Esophagus muscularis mucosa (tissue), 4 donors: Measurements from ENCODE around the gene BRD7. TPM values are rescaled to one million over a fixed set of nuclear protein-coding genes. Genes with fewer than 3 reads are reported as not detected.

Experiments used
- DNase-seq: peaks from one replicate; pipeline ENCODE4 v3.0.0-alpha.2; 2017; ENCODE audit errors: extremely low spot score
- H3K27ac ChIP-seq, 4 donors: fragments of 200-600 bp; sonication (generic); replicated peaks in 1 of 4; 1 replicate in 3 of 4; 2 replicates in 1 of 4; pipeline ENCODE4 v1.5.1; 2016 to 2019; ENCODE audit warnings: mild to moderate bottlenecking in 1 of 4
- H3K27me3 ChIP-seq, 4 donors: fragments of 200-600 bp; sonication (generic); one replicate each; pipeline versions ENCODE4 v1.5.1 to v1.6.0; 2016 to 2019
- H3K36me3 ChIP-seq, 4 donors: fragments of 200-600 bp; sonication (generic); one replicate each; pipeline ENCODE4 v1.5.1; 2016 to 2019
- H3K4me1 ChIP-seq, 4 donors: fragments of 200-600 bp; sonication (generic); one replicate each; pipeline ENCODE4 v1.5.1; 2016 to 2019
- H3K4me3 ChIP-seq, 4 donors: fragments of 200-600 bp; sonication (generic); 1 replicate in 2 of 4; 2 replicates in 2 of 4; pipeline ENCODE4 v1.5.1; 2016 to 2019; ENCODE audit warnings: mild to moderate bottlenecking in 4 of 4, moderate library complexity in 1 of 4
- H3K9me3 ChIP-seq, 4 donors: fragments of 200-600 bp; sonication (generic); 1 replicate in 3 of 4; 2 replicates in 1 of 4; pipeline ENCODE4 v1.5.1; 2016 to 2019
- EP300 ChIP-seq: sonication (generic); formaldehyde crosslinking; IDR thresholded peaks from one replicate; pipeline ENCODE4 v1.6.1; 2017; ENCODE audit warnings: antibody characterized with exemption
- POLR2A ChIP-seq: fragments of 450-650 bp; IDR thresholded peaks from one replicate; pipeline ENCODE4 v1.6.1; 2017; ENCODE audit warnings: antibody characterized with exemption, moderate library complexity, mild to moderate bottlenecking, low read depth
- POLR2AphosphoS5 ChIP-seq, 2 donors: sonication (generic); formaldehyde crosslinking; IDR thresholded peaks; one replicate each; pipeline ENCODE4 v1.6.1; 2017; ENCODE audit warnings: antibody characterized with exemption in 2 of 2
- WGBS: methylation state at CpG from one replicate; pipeline ENCODE4 v1.1.5; 2018; 5-methylcytosine and 5-hydroxymethylcytosine counted together
- intact Hi-C: fragments of 100-400 bp; cut with DNase I; formaldehyde crosslinking; loops from one replicate; pipeline ENCODE4 v1.15.1; 2023
- total RNA-seq, 4 donors: library from RNA; depleted of rRNA; stranded (reverse); fragments of >200 nt; gene quantifications; one replicate each; pipeline versions ENCODE4 v1.1.0 to v1.2.1, GENCODE V29; 2016
- TF ChIP-seq, protein P1 (sequence below), 3 experiments: fragments of 200-600 bp in 2 of 3; fragments of 450-650 bp in 1 of 3; sonication (generic) in 2 of 3; IDR thresholded peaks; one replicate each; pipeline ENCODE4 v1.5.1; 2017 to 2019; ENCODE audit warnings: antibody characterized with exemption in 3 of 3, mild to moderate bottlenecking in 2 of 3, moderate library complexity in 1 of 3

BRD7 gene
- total RNA-seq, 4 donors from 2014 or later, result 49.5 to 68.1 (median 56.5) TPM

DNA sequence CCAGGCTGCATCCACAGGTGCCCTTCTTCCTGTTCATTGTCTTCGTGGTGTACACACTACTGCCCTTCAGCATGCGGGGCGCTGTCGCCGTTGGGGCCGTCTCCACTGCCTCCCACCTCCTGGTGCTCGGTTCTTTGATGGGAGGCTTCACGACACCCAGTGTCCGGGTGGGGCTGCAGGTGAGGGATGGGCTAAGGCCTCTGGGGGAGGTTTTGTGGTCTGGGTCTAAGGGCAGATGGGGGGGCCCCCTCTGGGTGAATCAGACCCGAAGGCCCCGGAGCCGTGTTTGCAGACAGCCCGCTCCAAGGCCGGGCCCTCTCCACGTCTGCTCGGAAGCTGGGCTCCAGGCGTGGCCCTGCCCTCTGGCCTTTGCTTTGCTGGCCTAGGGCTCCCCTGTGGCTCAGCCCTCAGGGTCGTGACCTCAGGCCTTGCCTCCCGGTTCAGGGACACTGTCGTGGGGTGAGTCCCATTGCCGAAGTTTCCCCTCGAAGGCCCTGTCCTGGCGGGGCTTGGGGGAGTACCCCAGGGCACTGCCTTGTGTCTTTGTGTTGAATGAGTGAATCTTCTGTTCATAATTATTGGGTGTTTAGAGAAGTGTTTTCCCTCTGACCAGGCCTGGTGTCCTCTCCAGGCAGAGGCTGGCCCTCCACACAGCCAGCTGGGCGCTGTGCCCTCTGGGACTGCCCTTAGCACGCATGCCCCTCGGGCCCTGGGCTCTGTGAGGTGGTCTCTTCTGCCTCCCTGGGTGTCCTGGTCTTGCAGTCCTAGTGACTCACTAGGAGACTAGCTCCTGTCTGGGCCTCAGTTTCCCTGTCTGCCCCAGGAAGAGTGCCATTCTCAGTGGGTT lies 76.8 kb downstream of the BRD7 start:
- no peak for DNase-seq
- intact Hi-C loops, result no loop called here
- Histone ChIP-seq H3K4me3 (no peak overlapping the region), H3K27ac (no peak overlapping the region), H3K9me3 (peaks cover 0 to under 1% (median 0%) of the 10 kb centered on the region in 4 donors), H3K36me3 (peaks cover 0 to 49% (median 7%) of the 10 kb centered on the region in 4 donors), H3K27me3 (no peaks in the 10 kb centered on the region), H3K4me1 (no peaks in the 10 kb centered on the region)
- 93% methylated on average over 20 of the region's 26 CpGs for WGBS
- TF ChIP-seq EP300, result no peak
- no peak for TF ChIP-seq POLR2A
- TF ChIP-seq POLR2AphosphoS5 (IDR thresholded peaks at IDR 0.05), result no peak
- TF ChIP-seq, protein P1, sequence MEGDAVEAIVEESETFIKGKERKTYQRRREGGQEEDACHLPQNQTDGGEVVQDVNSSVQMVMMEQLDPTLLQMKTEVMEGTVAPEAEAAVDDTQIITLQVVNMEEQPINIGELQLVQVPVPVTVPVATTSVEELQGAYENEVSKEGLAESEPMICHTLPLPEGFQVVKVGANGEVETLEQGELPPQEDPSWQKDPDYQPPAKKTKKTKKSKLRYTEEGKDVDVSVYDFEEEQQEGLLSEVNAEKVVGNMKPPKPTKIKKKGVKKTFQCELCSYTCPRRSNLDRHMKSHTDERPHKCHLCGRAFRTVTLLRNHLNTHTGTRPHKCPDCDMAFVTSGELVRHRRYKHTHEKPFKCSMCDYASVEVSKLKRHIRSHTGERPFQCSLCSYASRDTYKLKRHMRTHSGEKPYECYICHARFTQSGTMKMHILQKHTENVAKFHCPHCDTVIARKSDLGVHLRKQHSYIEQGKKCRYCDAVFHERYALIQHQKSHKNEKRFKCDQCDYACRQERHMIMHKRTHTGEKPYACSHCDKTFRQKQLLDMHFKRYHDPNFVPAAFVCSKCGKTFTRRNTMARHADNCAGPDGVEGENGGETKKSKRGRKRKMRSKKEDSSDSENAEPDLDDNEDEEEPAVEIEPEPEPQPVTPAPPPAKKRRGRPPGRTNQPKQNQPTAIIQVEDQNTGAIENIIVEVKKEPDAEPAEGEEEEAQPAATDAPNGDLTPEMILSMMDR (IDR thresholded peaks at IDR 0.05), result no peak

DNA sequence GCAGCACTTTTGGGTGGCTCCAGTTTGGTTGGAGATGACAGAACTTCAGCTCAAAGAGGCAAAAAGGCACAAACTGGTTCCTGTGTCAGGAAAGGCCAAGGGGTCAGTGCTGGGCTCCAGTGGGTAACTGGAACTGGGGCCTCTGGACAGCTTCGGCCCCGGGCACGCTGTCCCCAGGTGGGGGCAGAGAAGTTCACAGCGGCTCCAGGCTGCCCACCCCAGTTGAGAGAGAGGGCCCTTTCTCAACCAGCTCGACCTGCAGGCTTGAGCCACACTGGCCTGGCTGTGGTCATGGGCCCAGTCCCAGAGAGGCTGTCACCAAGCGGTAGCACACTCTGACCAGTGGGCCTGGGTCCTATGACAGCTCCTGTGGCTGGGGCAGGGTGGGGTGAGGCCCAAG lies 77.9 kb downstream of the BRD7 start:
- 82% methylated on average over 6 of the region's 6 CpGs for WGBS
- no peak for TF ChIP-seq POLR2AphosphoS5 (IDR thresholded peaks at IDR 0.05)
- TF ChIP-seq POLR2A, result no peak
- TF ChIP-seq, protein P1 (IDR thresholded peaks at IDR 0.05), result no peak
- TF ChIP-seq EP300, result no peak
- no peak for DNase-seq

DNA sequence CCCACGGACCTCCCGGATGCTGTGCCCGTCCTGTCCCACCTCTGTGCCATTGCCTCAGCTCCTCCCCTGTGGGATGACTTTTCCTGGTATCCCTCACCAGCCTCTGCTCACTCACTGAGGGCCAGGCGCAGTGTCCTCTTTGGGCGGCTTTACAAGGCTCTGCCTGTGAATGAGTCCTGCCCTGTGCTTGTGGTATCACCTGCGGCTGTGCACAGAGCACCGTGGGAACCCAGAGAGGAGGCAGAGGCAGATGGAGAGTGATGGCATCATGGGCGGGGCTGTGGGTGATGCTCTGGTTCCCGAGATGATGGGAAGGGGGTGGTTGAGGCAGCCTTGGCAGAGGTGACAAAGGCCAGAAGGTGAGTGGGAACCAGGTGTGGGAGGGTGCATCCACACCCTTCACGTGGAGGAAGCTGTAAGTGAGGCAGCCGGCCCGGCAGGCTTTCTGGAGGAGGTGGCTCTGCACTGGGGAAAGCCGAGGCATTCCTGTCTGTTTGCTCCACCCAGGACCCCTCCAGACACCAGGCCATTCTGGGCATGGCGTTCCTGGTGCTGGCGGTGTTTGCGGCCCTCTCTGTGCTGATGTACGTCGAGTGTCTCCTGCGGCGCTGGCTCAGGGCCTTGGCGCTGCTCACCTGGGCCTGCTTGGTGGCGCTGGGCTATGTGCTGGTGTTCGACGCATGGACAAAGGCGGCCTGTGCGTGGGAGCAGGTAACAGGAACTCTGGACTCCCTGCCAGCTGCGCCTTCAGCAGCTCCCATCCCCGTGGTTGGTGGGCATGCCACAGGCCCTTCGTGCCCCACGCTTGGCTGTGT lies 78.6 kb downstream of the BRD7 start:
- Histone ChIP-seq H3K27ac (no peak overlapping the region), H3K36me3 (peaks cover 0 to 41% (median 7%) of the 10 kb centered on the region in 4 donors), H3K4me1 (peaks cover 0 to 5% (median 0%) of the 10 kb centered on the region in 4 donors), H3K27me3 (no peaks in the 10 kb centered on the region), H3K9me3 (peaks cover 0 to 6% (median 0%) of the 10 kb centered on the region in 4 donors), H3K4me3 (no peak overlapping the region)
- intact Hi-C loops, result no loop called here
- DNase-seq, result no peak
- TF ChIP-seq POLR2A, result no peak
- TF ChIP-seq, protein P1 (IDR thresholded peaks at IDR 0.05), result no peak
- TF ChIP-seq EP300, result no peak
- no peak for TF ChIP-seq POLR2AphosphoS5 (IDR thresholded peaks at IDR 0.05)
- WGBS, result 91% methylated on average over 11 of the region's 30 CpGs

More for the DNA sequence above, 77.9 kb downstream of the BRD7 start:
- Histone ChIP-seq H3K27ac (no peak overlapping the region), H3K4me3 (no peak overlapping the region), H3K36me3 (peaks cover 0 to 44% (median 7%) of the 10 kb centered on the region in 4 donors), H3K4me1 (no peaks in the 10 kb centered on the region), H3K27me3 (no peaks in the 10 kb centered on the region), H3K9me3 (peaks cover 0 to 6% (median 0%) of the 10 kb centered on the region in 4 donors)
- intact Hi-C loops, result no loop called here

DNA sequence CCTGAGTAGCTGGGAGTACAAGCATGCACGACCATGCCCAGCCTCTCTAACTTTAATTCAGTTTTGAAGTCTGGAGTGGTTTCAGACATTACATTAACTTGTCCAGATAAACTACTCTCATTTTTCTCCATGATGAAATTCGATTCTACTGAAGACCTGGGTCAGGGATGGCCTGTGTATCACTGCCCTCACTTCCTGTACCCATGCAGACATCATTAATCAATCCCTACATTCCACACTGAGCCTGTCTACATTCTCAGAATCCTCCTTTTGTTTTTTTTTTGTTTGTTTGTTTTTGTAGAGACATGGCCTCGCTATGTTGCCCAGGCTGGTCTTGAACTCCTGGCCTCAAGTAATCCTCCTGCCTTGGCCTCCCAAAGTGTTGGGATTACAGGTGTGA lies 79.9 kb downstream of the BRD7 start:
- intact Hi-C loops, result no loop called here
- Histone ChIP-seq H3K9me3 (peaks cover 0 to 6% (median 0%) of the 10 kb centered on the region in 4 donors), H3K36me3 (peaks cover 0 to 32% (median 3%) of the 10 kb centered on the region in 4 donors), H3K4me3 (no peak overlapping the region), H3K27me3 (no peaks in the 10 kb centered on the region), H3K4me1 (peaks cover 0 to 14% (median 10%) of the 10 kb centered on the region in 4 donors), H3K27ac (no peak overlapping the region)
- 88% methylated on average over 3 of the region's 3 CpGs for WGBS
- DNase-seq, result no peak
- TF ChIP-seq EP300 (no peak), POLR2AphosphoS5 (IDR thresholded peaks at IDR 0.05) (no peak), POLR2A (no peak)
- TF ChIP-seq, protein P1 (IDR thresholded peaks at IDR 0.05), result no peak
